ENCODE results near the gene NUB1.

Gene NUB1

DNA sequence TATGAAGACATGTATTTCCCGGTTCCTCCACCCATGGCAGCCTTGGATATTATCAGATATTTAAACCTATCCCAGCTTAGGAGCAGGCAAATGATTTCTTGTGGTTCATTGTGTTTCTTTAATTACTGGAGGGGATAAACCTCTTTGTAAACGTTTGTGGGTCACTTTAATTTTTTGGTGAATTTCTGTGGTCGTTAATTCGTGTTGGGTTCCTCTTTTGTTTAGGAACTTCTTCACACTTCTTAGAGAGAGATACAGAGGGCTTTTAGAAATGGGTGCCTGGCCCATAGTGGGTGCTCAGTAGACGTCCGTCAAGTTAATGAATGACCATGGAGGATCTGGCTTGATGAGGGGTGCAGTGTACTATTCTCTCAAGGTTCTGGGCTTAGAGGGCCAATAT is 27.2 kb upstream of the NUB1 start:
- H3K27me3 ChIP-seq, result no peaks in the 10 kb centered on the region
- TF ChIP-seq, protein P1, sequence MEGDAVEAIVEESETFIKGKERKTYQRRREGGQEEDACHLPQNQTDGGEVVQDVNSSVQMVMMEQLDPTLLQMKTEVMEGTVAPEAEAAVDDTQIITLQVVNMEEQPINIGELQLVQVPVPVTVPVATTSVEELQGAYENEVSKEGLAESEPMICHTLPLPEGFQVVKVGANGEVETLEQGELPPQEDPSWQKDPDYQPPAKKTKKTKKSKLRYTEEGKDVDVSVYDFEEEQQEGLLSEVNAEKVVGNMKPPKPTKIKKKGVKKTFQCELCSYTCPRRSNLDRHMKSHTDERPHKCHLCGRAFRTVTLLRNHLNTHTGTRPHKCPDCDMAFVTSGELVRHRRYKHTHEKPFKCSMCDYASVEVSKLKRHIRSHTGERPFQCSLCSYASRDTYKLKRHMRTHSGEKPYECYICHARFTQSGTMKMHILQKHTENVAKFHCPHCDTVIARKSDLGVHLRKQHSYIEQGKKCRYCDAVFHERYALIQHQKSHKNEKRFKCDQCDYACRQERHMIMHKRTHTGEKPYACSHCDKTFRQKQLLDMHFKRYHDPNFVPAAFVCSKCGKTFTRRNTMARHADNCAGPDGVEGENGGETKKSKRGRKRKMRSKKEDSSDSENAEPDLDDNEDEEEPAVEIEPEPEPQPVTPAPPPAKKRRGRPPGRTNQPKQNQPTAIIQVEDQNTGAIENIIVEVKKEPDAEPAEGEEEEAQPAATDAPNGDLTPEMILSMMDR (IDR thresholded peaks at IDR 0.05), result no peak
- no peak overlapping the region for H3K4me3 ChIP-seq
- DNase-seq, result no peak
- H3K36me3 ChIP-seq, result no peaks in the 10 kb centered on the region
- H3K27ac ChIP-seq, result no peak overlapping the region
- peaks cover 0 to 7% (median 4%) of the 10 kb centered on the region in 3 donors for H3K9me3 ChIP-seq
- peaks cover 0 to 18% (median 13%) of the 10 kb centered on the region in 4 donors for H3K4me1 ChIP-seq
- intact Hi-C loops (cut with DNase I; ENCODE audit: low total_unique reads), result loop anchor here (5.0 kb wide), 1 partner anchor 33 kb away; no protein-coding TSS in a partner anchor

DNA sequence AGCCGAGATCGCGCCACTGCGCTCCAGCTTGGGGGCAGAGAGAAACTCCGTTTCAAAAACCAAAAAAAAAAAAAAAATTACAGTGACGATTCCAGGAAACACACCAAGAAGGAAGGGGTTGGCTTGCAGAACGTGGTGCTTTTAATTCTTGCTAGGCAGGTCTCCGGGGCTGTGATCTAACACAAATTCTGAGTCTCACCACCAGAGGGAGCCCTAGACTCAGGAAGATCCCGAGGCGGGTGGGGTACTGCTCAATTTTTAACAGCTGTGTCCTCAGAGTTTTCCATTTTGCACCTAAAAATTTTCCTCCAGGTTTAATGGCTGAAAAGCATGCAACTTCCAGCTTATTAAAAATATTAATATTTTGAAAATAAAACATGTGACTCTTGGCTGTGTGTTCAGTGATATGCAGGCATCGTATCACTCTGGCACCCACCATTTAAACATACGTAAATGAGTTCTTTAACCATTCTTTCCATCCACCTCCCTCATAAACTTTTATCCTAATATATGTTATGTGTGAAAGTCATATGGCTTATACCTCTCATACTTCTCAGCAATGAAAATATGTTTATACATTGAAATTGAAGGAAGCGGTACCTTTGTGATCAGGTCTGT is 26.5 kb upstream of the NUB1 start:
- peak; percentile 70 to 73 for DNase-seq
- H3K9me3 ChIP-seq, result peaks cover 0 to 13% (median 12%) of the 10 kb centered on the region in 3 donors
- H3K27ac ChIP-seq, result no peak overlapping the region
- TF ChIP-seq, protein P1 (IDR thresholded peaks at IDR 0.05), result peak; percentile 79 to 81
- H3K4me1 ChIP-seq, result peaks cover 0 to 18% (median 13%) of the 10 kb centered on the region in 4 donors
- no peak overlapping the region for H3K4me3 ChIP-seq
- no peaks in the 10 kb centered on the region for H3K27me3 ChIP-seq
- intact Hi-C loops (cut with DNase I; ENCODE audit: low total_unique reads), result no loop called here
- no peaks in the 10 kb centered on the region for H3K36me3 ChIP-seq

DNA sequence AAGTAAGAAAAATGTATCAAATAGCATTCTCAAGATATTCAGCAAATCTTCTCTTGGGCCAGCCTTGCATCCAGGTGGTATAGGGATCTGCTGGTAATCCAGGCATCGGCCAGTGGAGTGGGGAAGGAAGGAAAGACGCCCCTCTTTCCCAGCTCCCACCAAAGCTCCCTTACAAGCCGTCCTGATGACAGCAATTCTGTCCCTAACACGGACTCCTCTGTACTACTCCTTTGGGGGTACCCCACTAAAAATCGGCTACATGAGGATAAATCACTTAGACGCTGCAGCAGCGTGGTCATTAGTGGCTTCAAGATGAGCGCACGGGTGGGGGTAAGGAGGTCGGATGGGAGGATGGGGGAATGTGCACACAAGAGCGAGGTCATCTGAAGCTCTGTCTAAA is 24.7 kb upstream of the NUB1 start:
- TF ChIP-seq, protein P1 (IDR thresholded peaks at IDR 0.05), result no peak
- no peak overlapping the region for H3K4me3 ChIP-seq
- intact Hi-C loops (cut with DNase I; ENCODE audit: low total_unique reads), result no loop called here
- H3K9me3 ChIP-seq, result peaks cover 0 to 13% (median 9%) of the 10 kb centered on the region in 3 donors
- H3K27ac ChIP-seq, result no peak overlapping the region
- no peak for DNase-seq
- no peaks in the 10 kb centered on the region for H3K36me3 ChIP-seq
- H3K27me3 ChIP-seq, result no peaks in the 10 kb centered on the region
- peaks cover 0 to 18% (median 13%) of the 10 kb centered on the region in 4 donors for H3K4me1 ChIP-seq

DNA sequence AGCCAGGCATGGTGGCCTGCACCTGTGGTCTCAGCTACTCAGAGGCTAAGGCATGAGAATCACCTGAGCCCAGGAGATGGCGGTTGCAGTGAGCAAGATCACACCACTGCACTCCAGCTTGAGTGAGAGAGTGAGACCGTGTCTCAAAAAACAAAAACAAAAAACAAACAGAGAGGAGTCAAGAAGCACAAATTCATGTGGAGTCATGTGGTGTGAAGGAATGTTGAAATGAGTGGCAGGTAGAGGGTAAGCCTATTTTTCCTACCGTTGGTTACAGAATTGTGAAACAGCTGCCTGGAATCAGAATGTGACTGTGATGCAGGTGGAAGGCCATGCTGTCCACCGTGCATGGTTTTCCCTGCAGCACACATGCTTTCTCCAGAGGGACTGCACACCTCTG is 23.7 kb upstream of the NUB1 start:
- H3K27me3 ChIP-seq, result no peaks in the 10 kb centered on the region
- H3K36me3 ChIP-seq, result no peaks in the 10 kb centered on the region
- no peak overlapping the region for H3K4me3 ChIP-seq
- intact Hi-C loops (cut with DNase I; ENCODE audit: low total_unique reads), result no loop called here
- H3K27ac ChIP-seq, result no peak overlapping the region
- no peak for DNase-seq
- H3K4me1 ChIP-seq, result peaks cover 0 to 18% (median 13%) of the 10 kb centered on the region in 4 donors
- peaks cover 0 to 13% (median 9%) of the 10 kb centered on the region in 3 donors for H3K9me3 ChIP-seq
- TF ChIP-seq, protein P1 (IDR thresholded peaks at IDR 0.05), result no peak

DNA sequence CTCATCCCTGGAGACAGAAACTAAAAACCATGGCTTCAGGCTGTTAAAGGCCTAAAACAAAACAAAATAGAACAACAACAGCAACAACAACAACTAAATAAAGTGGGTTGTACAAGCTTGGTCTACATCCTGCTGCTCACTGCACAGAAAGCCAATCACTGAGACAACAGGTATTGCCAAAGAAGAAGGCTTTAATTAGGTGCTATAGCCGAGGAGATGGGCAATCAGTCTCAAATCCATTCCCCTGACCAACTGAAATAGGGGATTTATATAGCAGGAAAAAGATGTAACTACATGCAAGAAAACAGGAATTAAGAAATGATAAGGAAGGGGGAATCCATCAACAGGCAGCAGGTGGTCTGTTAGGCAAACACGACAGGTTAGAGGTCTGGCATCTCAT is 22.4 kb upstream of the NUB1 start:
- TF ChIP-seq, protein P1 (IDR thresholded peaks at IDR 0.05), result no peak
- H3K4me3 ChIP-seq, result no peak overlapping the region
- H3K9me3 ChIP-seq, result peaks cover 0 to 13% (median 9%) of the 10 kb centered on the region in 3 donors
- no peak overlapping the region for H3K27ac ChIP-seq
- DNase-seq, result no peak
- intact Hi-C loops (cut with DNase I; ENCODE audit: low total_unique reads), result no loop called here
- H3K27me3 ChIP-seq, result no peaks in the 10 kb centered on the region
- peaks cover 0 to 12% (median 7%) of the 10 kb centered on the region in 4 donors for H3K4me1 ChIP-seq
- H3K36me3 ChIP-seq, result no peaks in the 10 kb centered on the region

All from tibial artery (tissue), 4 donors.